ENCODE data around the gene DPP4.

The DPP4 gene

GRCh38 chr2:161972232-161972631, 101.8 kb downstream of the DPP4 start:
- no peaks in the 10 kb centered on the region for H3K36me3 ChIP-seq (ENCODE audit: low read depth)
- no peaks in the 10 kb centered on the region for H3K27me3 ChIP-seq (ENCODE audit: insufficient read depth, poor library complexity, severe bottlenecking)
- H3K27ac ChIP-seq (ENCODE audit: poor library complexity, severe bottlenecking): no peak overlapping the region
- TF ChIP-seq CTCF (IDR thresholded peaks at IDR 0.05; ENCODE audit: poor library complexity, severe bottlenecking): no peak
- no peaks in the 10 kb centered on the region for H3K4me1 ChIP-seq (ENCODE audit: insufficient read depth, poor library complexity, severe bottlenecking)
- DNase-seq (ENCODE audit: low spot score) (no peak), ATAC-seq (ENCODE audit: low read depth) (no peak)
- no peak overlapping the region for H3K4me3 ChIP-seq (ENCODE audit: severe bottlenecking)
- H3K9me3 ChIP-seq (ENCODE audit: severe bottlenecking): no peaks in the 10 kb centered on the region

GRCh38 chr2:161971551-161971950, 102.5 kb downstream of the DPP4 start:
- H3K4me1 ChIP-seq (ENCODE audit: insufficient read depth, poor library complexity, severe bottlenecking): no peaks in the 10 kb centered on the region
- no peak overlapping the region for H3K4me3 ChIP-seq (ENCODE audit: severe bottlenecking)
- no peak for DNase-seq (ENCODE audit: low spot score)
- no peak for TF ChIP-seq CTCF (IDR thresholded peaks at IDR 0.05; ENCODE audit: poor library complexity, severe bottlenecking)
- H3K27ac ChIP-seq (ENCODE audit: poor library complexity, severe bottlenecking): no peak overlapping the region
- no peak for ATAC-seq (ENCODE audit: low read depth)
- H3K27me3 ChIP-seq (ENCODE audit: insufficient read depth, poor library complexity, severe bottlenecking): no peaks in the 10 kb centered on the region
- no peaks in the 10 kb centered on the region for H3K36me3 ChIP-seq (ENCODE audit: low read depth)
- H3K9me3 ChIP-seq (ENCODE audit: severe bottlenecking): no peaks in the 10 kb centered on the region

GRCh38 chr2:161969159-161969558, 104.9 kb downstream of the DPP4 start:
- DNase-seq (ENCODE audit: low spot score): no peak
- no peak for ATAC-seq (ENCODE audit: low read depth)
- no peak for TF ChIP-seq CTCF (IDR thresholded peaks at IDR 0.05; ENCODE audit: poor library complexity, severe bottlenecking)

GRCh38 chr2:161965994-161966393, 108.0 kb downstream of the DPP4 start:
- Histone ChIP-seq H3K4me3 (ENCODE audit: severe bottlenecking) (no peak overlapping the region), H3K4me1 (ENCODE audit: insufficient read depth, poor library complexity, severe bottlenecking) (no peaks in the 10 kb centered on the region), H3K27ac (ENCODE audit: poor library complexity, severe bottlenecking) (peak overlapping the region; percentile 23), H3K27me3 (ENCODE audit: insufficient read depth, poor library complexity, severe bottlenecking) (no peaks in the 10 kb centered on the region), H3K36me3 (ENCODE audit: low read depth) (no peaks in the 10 kb centered on the region), H3K9me3 (ENCODE audit: severe bottlenecking) (no peaks in the 10 kb centered on the region)
- ATAC-seq (ENCODE audit: low read depth): peak; percentile 78
- no peak for TF ChIP-seq CTCF (IDR thresholded peaks at IDR 0.05; ENCODE audit: poor library complexity, severe bottlenecking)
- no peak for DNase-seq (ENCODE audit: low spot score)

More at GRCh38 chr2:161969159-161969558, 104.9 kb downstream of the DPP4 start:
- Histone ChIP-seq H3K27ac (ENCODE audit: poor library complexity, severe bottlenecking) (no peak overlapping the region), H3K27me3 (ENCODE audit: insufficient read depth, poor library complexity, severe bottlenecking) (no peaks in the 10 kb centered on the region), H3K4me3 (ENCODE audit: severe bottlenecking) (no peak overlapping the region), H3K4me1 (ENCODE audit: insufficient read depth, poor library complexity, severe bottlenecking) (no peaks in the 10 kb centered on the region), H3K9me3 (ENCODE audit: severe bottlenecking) (no peaks in the 10 kb centered on the region), H3K36me3 (ENCODE audit: low read depth) (no peaks in the 10 kb centered on the region)

- H3K36me3 ChIP-seq (ENCODE audit: low read depth): no peaks in the 10 kb centered on the region
- no peak for ATAC-seq (ENCODE audit: low read depth)
- no peak for DNase-seq (ENCODE audit: low spot score)
- no peak for TF ChIP-seq CTCF (IDR thresholded peaks at IDR 0.05; ENCODE audit: poor library complexity, severe bottlenecking)
- H3K27me3 ChIP-seq (ENCODE audit: insufficient read depth, poor library complexity, severe bottlenecking): no peaks in the 10 kb centered on the region
- no peaks in the 10 kb centered on the region for H3K4me1 ChIP-seq (ENCODE audit: insufficient read depth, poor library complexity, severe bottlenecking)
- no peaks in the 10 kb centered on the region for H3K9me3 ChIP-seq (ENCODE audit: severe bottlenecking)
- H3K27ac ChIP-seq (ENCODE audit: poor library complexity, severe bottlenecking): no peak overlapping the region
- no peak overlapping the region for H3K4me3 ChIP-seq (ENCODE audit: severe bottlenecking)
Observed at GRCh38 chr2:161964160-161964559, 109.9 kb downstream of the DPP4 start.

All from RWPE2 (cell line).